H9 (cell line): ENCODE measurements around the gene CTAG2. TPM values are rescaled to one million over a fixed set of nuclear protein-coding genes. Genes with fewer than 3 reads are reported as not detected.

Source experiments
- DNase-seq: peaks from one replicate; pipeline ENCODE4 v3.0.0-alpha.2; 2017
- H2AFZ ChIP-seq: one replicate; pipeline ENCODE4 v1.6.1; 2013; ENCODE audit warnings: mild to moderate bottlenecking, low read length, control low read depth, moderate library complexity
- H2AK5ac ChIP-seq: 2 replicates; pipeline ENCODE4 v1.6.1; 2013; ENCODE audit warnings: low read length, control low read depth, mixed read lengths; ENCODE audit not compliant: insufficient read length
- H2BK120ac ChIP-seq: one replicate; pipeline ENCODE4 v1.6.1; 2013; ENCODE audit warnings: low read depth, mild to moderate bottlenecking, low read length, control low read depth, inconsistent platforms; ENCODE audit not compliant: poor library complexity, severe bottlenecking
- H2BK12ac ChIP-seq: 2 replicates; pipeline ENCODE4 v1.6.1; 2013; ENCODE audit warnings: low read length, control low read depth, mixed read lengths, low read depth; ENCODE audit not compliant: insufficient read length
- H2BK15ac ChIP-seq: 2 replicates; pipeline ENCODE4 v1.6.1; 2013; ENCODE audit warnings: low read depth, low read length, control low read depth
- H2BK20ac ChIP-seq: one replicate; pipeline ENCODE4 v1.6.1; 2013; ENCODE audit warnings: low read depth, mild to moderate bottlenecking, low read length, control low read depth, inconsistent platforms; ENCODE audit not compliant: poor library complexity, severe bottlenecking
- H2BK5ac ChIP-seq: 2 replicates; pipeline ENCODE4 v1.6.1; 2013; ENCODE audit warnings: low read length, control low read depth, mixed read lengths; ENCODE audit not compliant: insufficient read length
- H3K14ac ChIP-seq: 2 replicates; pipeline ENCODE4 v1.6.1; 2013; ENCODE audit warnings: low read length, control low read depth; ENCODE audit not compliant: insufficient read depth
- H3K18ac ChIP-seq: 2 replicates; pipeline ENCODE4 v1.6.1; 2013; ENCODE audit warnings: low read depth, mild to moderate bottlenecking, mixed read lengths, low read length, control low read depth; ENCODE audit not compliant: insufficient read length
- H3K23ac ChIP-seq: 2 replicates; pipeline ENCODE4 v1.6.1; 2013; ENCODE audit warnings: low read length, control low read depth, mixed read lengths, low read depth; ENCODE audit not compliant: insufficient read length
- H3K23me2 ChIP-seq: 2 replicates; pipeline ENCODE4 v1.6.1; 2013; ENCODE audit warnings: low read depth, mild to moderate bottlenecking, mixed read lengths, low read length, control low read depth; ENCODE audit not compliant: insufficient read length, poor library complexity, severe bottlenecking
- H3K27ac ChIP-seq: 2 replicates; pipeline ENCODE4 v1.5.1; 2013; ENCODE audit warnings: low read length, control low read depth, mixed read lengths, low read depth; ENCODE audit not compliant: insufficient read length
- H3K27me3 ChIP-seq: 2 replicates; pipeline ENCODE4 v1.6.1; 2013; ENCODE audit warnings: low read length, control low read depth, inconsistent platforms; ENCODE audit not compliant: insufficient read depth
- H3K4ac ChIP-seq: 2 replicates; pipeline ENCODE4 v1.6.1; 2013; ENCODE audit warnings: low read depth, mild to moderate bottlenecking, control low read depth, inconsistent platforms, low read length, moderate library complexity
- H3K4me1 ChIP-seq: 2 replicates; pipeline ENCODE4 v1.6.1; 2013; ENCODE audit warnings: low read length, control low read depth, inconsistent platforms; ENCODE audit not compliant: insufficient read depth
- H3K4me2 ChIP-seq: 2 replicates; pipeline ENCODE4 v1.6.1; 2013; ENCODE audit warnings: low read length, control low read depth, mixed read lengths; ENCODE audit not compliant: insufficient read length, insufficient read depth
- H3K56ac ChIP-seq: 2 replicates; pipeline ENCODE4 v1.6.1; 2013; ENCODE audit warnings: low read depth, mild to moderate bottlenecking, mixed read lengths, low read length, control low read depth; ENCODE audit not compliant: insufficient read length
- H3K79me1 ChIP-seq: 2 replicates; pipeline ENCODE4 v1.6.1; 2013; ENCODE audit warnings: low read depth, mild to moderate bottlenecking, moderate library complexity, low read length, control low read depth, inconsistent platforms; ENCODE audit not compliant: insufficient read depth, poor library complexity, severe bottlenecking
- H3K79me2 ChIP-seq: 2 replicates; pipeline ENCODE4 v1.6.1; 2013; ENCODE audit warnings: low read length, control low read depth, inconsistent platforms; ENCODE audit not compliant: insufficient read depth
- H3K9ac ChIP-seq: 2 replicates; pipeline ENCODE4 v1.6.1; 2013; ENCODE audit warnings: low read length, control low read depth, mixed read lengths; ENCODE audit not compliant: insufficient read length; ENCODE audit errors: extremely low read depth
- H3K9me3 ChIP-seq: one replicate; pipeline ENCODE4 v1.6.1; 2013; ENCODE audit warnings: low read depth, low read length, inconsistent platforms; ENCODE audit not compliant: control insufficient read depth
- H3T11ph ChIP-seq: one replicate; pipeline ENCODE4 v1.6.1; 2013; ENCODE audit warnings: mild to moderate bottlenecking, low read length, control low read depth, inconsistent platforms
- H4K20me1 ChIP-seq: one replicate; pipeline ENCODE4 v1.6.1; 2013; ENCODE audit not compliant: control insufficient read depth, insufficient read length, insufficient read depth
- H4K5ac ChIP-seq: 2 replicates; pipeline ENCODE4 v1.6.1; 2013; ENCODE audit warnings: low read depth, mild to moderate bottlenecking, mixed read lengths, low read length, control low read depth; ENCODE audit not compliant: insufficient read length
- H4K8ac ChIP-seq: replicated peaks from 2 replicates; pipeline ENCODE4 v1.6.1; 2013; ENCODE audit warnings: low read length, control low read depth, mixed read lengths, low read depth; ENCODE audit not compliant: insufficient read length
- H4K91ac ChIP-seq: 2 replicates; pipeline ENCODE4 v1.6.1; 2013; ENCODE audit warnings: low read depth, mild to moderate bottlenecking, moderate library complexity, mixed read lengths, low read length, control low read depth; ENCODE audit not compliant: insufficient read length
- H3K27ac Mint-ChIP-seq, 3 experiments: 2 replicates in 2 of 3; 3 replicates in 1 of 3; pipeline ENCODE4 v1.8.0; 2020 to 2021; ENCODE audit warnings: mixed read lengths in 3 of 3, mild to moderate bottlenecking in 1 of 3, moderate library complexity in 1 of 3
- H3K27me3 Mint-ChIP-seq: 2 replicates; pipeline ENCODE4 v1.8.0; 2021; ENCODE audit warnings: low read depth, mild to moderate bottlenecking, moderate library complexity, mixed read lengths
- H3K36me3 Mint-ChIP-seq, 3 experiments: 2 replicates in 2 of 3; 3 replicates in 1 of 3; pipeline ENCODE4 v1.8.0; 2020 to 2021; ENCODE audit warnings: low read depth in 3 of 3, mixed read lengths in 3 of 3; ENCODE audit not compliant: insufficient read depth in 1 of 3
- H3K4me1 Mint-ChIP-seq, 2 experiments: 2 replicates each; pipeline ENCODE4 v1.8.0; 2020; ENCODE audit warnings: mixed read lengths in 2 of 2
- H3K4me3 Mint-ChIP-seq, 2 experiments: 2 replicates in 1 of 2; 3 replicates in 1 of 2; pipeline ENCODE4 v1.8.0; 2020 to 2021; ENCODE audit warnings: mild to moderate bottlenecking in 2 of 2, mixed read lengths in 2 of 2, moderate library complexity in 1 of 2
- H3K9me3 Mint-ChIP-seq, 2 experiments: 2 replicates in 1 of 2; 3 replicates in 1 of 2; pipeline ENCODE4 v1.8.0; 2020; ENCODE audit warnings: mild to moderate bottlenecking in 2 of 2, mixed read lengths in 2 of 2, moderate library complexity in 1 of 2
- CTCF ChIP-seq: fragments of 200-600 bp; sonication (generic); conservative IDR thresholded peaks from 3 replicates; pipeline ENCODE4 v1.8.0; 2021; ENCODE audit warnings: antibody characterized with exemption, mild to moderate bottlenecking
- WGBS: extraction: QIAGEN DNeasy Blood & Tissue Kit; methylation state at CpG from one replicate; pipeline ENCODE4 v1.1.7; 2013; ENCODE audit warnings: missing lambda C conversion rate, low lambda C conversion rate, mixed read lengths; ENCODE audit not compliant: insufficient read length; ENCODE audit errors: extremely low coverage; 5-methylcytosine and 5-hydroxymethylcytosine counted together
- total RNA-seq: library from RNA; stranded (reverse); gene quantifications from 2 replicates; pipeline ENCODE4 v1.2.1, GENCODE V29; 2021

Gene CTAG2
- total RNA-seq, 1 experiment from 2014 or later, result not detected

- Histone ChIP-seq H3K27ac (no peak overlapping the region), H2BK12ac (no peak overlapping the region), H3K23ac (no peak overlapping the region), H3K27me3 (no peaks in the 10 kb centered on the region), H3K56ac (no peak overlapping the region), H3K18ac (no peak overlapping the region), H4K20me1 (no peaks in the 10 kb centered on the region), H2BK120ac (no peak overlapping the region), H2AK5ac (no peak overlapping the region), H4K91ac (no peak overlapping the region), H3K9me3 (peaks cover 19% of the 10 kb centered on the region), H3K4me1 (no peaks in the 10 kb centered on the region), H2BK15ac (no peak overlapping the region), H3K4me2 (no peak overlapping the region), H3K79me2 (no peaks in the 10 kb centered on the region), H2AFZ (no peak overlapping the region), H3K79me1 (no peaks in the 10 kb centered on the region), H3T11ph (no peak overlapping the region), H4K5ac (no peak overlapping the region), H3K14ac (no peak overlapping the region), H2BK20ac (no peak overlapping the region), H4K8ac (no peak overlapping the region), H3K4ac (no peak overlapping the region), H2BK5ac (no peak overlapping the region), H3K9ac (no peak overlapping the region), H3K23me2 (no peaks in the 10 kb centered on the region)
- no peak for TF ChIP-seq CTCF
- no peak overlapping the region for H3K4me3 Mint-ChIP-seq
- H3K27me3 Mint-ChIP-seq, result peaks cover 2% of the 10 kb centered on the region; the same call in 1 of the 2 replicates
- DNase-seq, result no peak
- no peak overlapping the region; a peak in 1 of 7 replicates for H3K27ac Mint-ChIP-seq
- WGBS, result no CpG with 5 or more reads among the region's 23 CpGs
- H3K36me3 Mint-ChIP-seq, result no peaks in the 10 kb centered on the region; a peak in 1 of 7 replicates
- H3K9me3 Mint-ChIP-seq, result peaks cover 31 to 38% of the 10 kb centered on the region in 2 experiments
- peaks cover 4 to 7% of the 10 kb centered on the region in 2 experiments; a peak in 2 of 4 replicates for H3K4me1 Mint-ChIP-seq
Observed at GRCh38 chrX:154649503-154650220, 3.7 kb downstream of the CTAG2 start.
